CD4-positive, alpha-beta T cell treated with Interferon gamma for 1 hour (primary cell): ENCODE results near the gene NFIA.
"Not testable (repeated sequence)": the region's sequence is repeated elsewhere in the genome, so short reads cannot be mapped to it uniquely, and the experiment has no call there.

Experiments used
- DNase-seq: peaks from one replicate; pipeline ENCODE4 v3.0.0-alpha.2; 2020

Gene NFIA

GRCh38 chr1:61109158-61109557, 26.8 kb downstream of the NFIA start:
- DNase-seq, result no peak

- no peak for DNase-seq
These were observed 27.5 kb downstream of the NFIA start for GRCh38 chr1:61109910-61110309.

- no peak for DNase-seq
These were observed 28.2 kb downstream of the NFIA start for GRCh38 chr1:61110554-61110953.

- no peak for DNase-seq
These were observed 29.0 kb downstream of the NFIA start for GRCh38 chr1:61111084-61112004.

GRCh38 chr1:61114178-61114870, 32.0 kb downstream of the NFIA start:
- no peak for DNase-seq

GRCh38 chr1:61115436-61115835, 33.1 kb downstream of the NFIA start:
- DNase-seq, result no peak

GRCh38 chr1:61116421-61116820, 34.1 kb downstream of the NFIA start:
- DNase-seq, result no peak

GRCh38 chr1:61117283-61117682, 34.9 kb downstream of the NFIA start:
- no peak for DNase-seq

GRCh38 chr1:61119085-61119484, 36.7 kb downstream of the NFIA start:
- no peak for DNase-seq

- DNase-seq, result no peak
These were observed 38.0 kb downstream of the NFIA start for GRCh38 chr1:61120246-61120840.

- DNase-seq, result no peak
These were observed 38.6 kb downstream of the NFIA start for GRCh38 chr1:61120998-61121397.

- no peak for DNase-seq
These were observed 39.3 kb downstream of the NFIA start for GRCh38 chr1:61121631-61122030.

GRCh38 chr1:61122389-61122788, 40.0 kb downstream of the NFIA start:
- no peak for DNase-seq

- no peak for DNase-seq
These were observed 41.0 kb downstream of the NFIA start for GRCh38 chr1:61123326-61123725.

GRCh38 chr1:61124078-61124477, 41.7 kb downstream of the NFIA start:
- DNase-seq, result no peak

- DNase-seq, result no peak
These were observed 42.3 kb downstream of the NFIA start for GRCh38 chr1:61124696-61125095.

GRCh38 chr1:61125263-61125662, 42.9 kb downstream of the NFIA start:
- DNase-seq, result no peak

GRCh38 chr1:61125895-61126294, 43.5 kb downstream of the NFIA start:
- no peak for DNase-seq

GRCh38 chr1:61126843-61127242, 44.5 kb downstream of the NFIA start:
- DNase-seq, result not testable (repeated sequence)

- DNase-seq, result no peak
These were observed 48.1 kb downstream of the NFIA start for GRCh38 chr1:61130338-61131000.

GRCh38 chr1:61131248-61131647, 48.9 kb downstream of the NFIA start:
- no peak for DNase-seq

- no peak for DNase-seq
These were observed 49.4 kb downstream of the NFIA start for GRCh38 chr1:61131716-61132115.

- DNase-seq, result no peak
These were observed 49.8 kb downstream of the NFIA start for GRCh38 chr1:61132176-61132638.
